ENCODE measurements around the gene CASK.

Gene CASK

DNA sequence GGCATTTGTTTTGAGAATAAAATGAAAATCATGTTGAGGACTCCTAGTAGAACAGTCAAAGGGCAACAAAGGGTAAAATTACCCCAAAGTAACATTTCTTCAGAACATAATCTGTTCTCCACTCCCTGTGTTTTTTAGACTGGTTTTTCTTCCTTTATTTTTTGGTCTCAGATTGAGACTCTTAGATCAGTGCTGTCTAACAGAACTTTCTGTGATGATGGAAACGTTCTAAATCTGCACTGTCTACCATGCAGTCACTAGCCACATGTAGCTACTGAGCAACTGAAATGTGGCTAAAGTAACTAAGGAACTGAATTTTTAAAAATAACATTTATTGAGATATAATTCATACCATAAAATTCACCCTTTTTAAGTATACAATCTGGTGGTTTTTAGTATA is 19.8 kb downstream of the CASK start:
- TF ChIP-seq, protein P1, sequence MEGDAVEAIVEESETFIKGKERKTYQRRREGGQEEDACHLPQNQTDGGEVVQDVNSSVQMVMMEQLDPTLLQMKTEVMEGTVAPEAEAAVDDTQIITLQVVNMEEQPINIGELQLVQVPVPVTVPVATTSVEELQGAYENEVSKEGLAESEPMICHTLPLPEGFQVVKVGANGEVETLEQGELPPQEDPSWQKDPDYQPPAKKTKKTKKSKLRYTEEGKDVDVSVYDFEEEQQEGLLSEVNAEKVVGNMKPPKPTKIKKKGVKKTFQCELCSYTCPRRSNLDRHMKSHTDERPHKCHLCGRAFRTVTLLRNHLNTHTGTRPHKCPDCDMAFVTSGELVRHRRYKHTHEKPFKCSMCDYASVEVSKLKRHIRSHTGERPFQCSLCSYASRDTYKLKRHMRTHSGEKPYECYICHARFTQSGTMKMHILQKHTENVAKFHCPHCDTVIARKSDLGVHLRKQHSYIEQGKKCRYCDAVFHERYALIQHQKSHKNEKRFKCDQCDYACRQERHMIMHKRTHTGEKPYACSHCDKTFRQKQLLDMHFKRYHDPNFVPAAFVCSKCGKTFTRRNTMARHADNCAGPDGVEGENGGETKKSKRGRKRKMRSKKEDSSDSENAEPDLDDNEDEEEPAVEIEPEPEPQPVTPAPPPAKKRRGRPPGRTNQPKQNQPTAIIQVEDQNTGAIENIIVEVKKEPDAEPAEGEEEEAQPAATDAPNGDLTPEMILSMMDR (IDR thresholded peaks at IDR 0.05; ENCODE audit: low read depth, low read length, poor library complexity, severe bottlenecking): no peak
- TF ChIP-seq EZH2phosphoT487 (IDR thresholded peaks at IDR 0.05; ENCODE audit: borderline replicate concordance, low read length): no peak
- Histone ChIP-seq H3K36me3 (ENCODE audit: control insufficient read depth, low read length) (no peaks in the 10 kb centered on the region; the same call in 1 of the 2 replicates), H3K9me2 (replicated peaks; ENCODE audit: control insufficient read depth, low read length) (no peaks in the 10 kb centered on the region), H3K4me2 (ENCODE audit: low read length) (no peak overlapping the region), H3K9me3 (ENCODE audit: control insufficient read depth, insufficient read depth, low read length) (no peaks in the 10 kb centered on the region), H3K27me3 (ENCODE audit: control insufficient read depth, low read length) (no peaks in the 10 kb centered on the region), H3K79me2 (ENCODE audit: control insufficient read depth, low read length) (peaks cover 25% of the 10 kb centered on the region), H3K4me1 (ENCODE audit: control insufficient read depth, low read length) (no peaks in the 10 kb centered on the region), H3K4me3 (ENCODE audit: low read length) (no peak overlapping the region), H3K27ac (ENCODE audit: low read depth, low read length) (no peak overlapping the region), H4K20me1 (ENCODE audit: control insufficient read depth, insufficient read depth, low read depth, low read length) (no peaks in the 10 kb centered on the region), H3F3A (ENCODE audit: control insufficient read depth, insufficient read depth) (no peaks in the 10 kb centered on the region)

DNA sequence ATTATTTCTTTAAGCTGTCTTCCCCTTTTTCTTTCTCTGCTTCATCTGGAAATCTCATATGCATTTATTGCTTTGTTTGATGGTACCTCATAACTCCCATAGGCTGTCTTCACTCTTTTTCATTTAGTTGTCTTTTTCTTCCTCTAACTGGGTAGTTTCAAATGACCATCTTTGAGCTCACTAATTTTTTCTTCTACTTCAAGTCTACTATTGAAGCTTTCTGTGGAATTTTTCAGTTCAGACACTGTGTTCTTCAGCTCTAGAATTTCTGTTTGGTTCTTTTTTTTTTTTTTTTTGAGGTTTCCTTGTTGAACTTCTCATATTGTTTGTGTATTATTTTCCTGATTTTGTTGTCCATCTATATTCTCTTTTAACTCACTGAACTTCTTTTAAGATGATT is 23.0 kb downstream of the CASK start:
- no peaks in the 10 kb centered on the region for H3K27me3 ChIP-seq (ENCODE audit: control insufficient read depth, low read length)
- no peak overlapping the region for H3K27ac ChIP-seq (ENCODE audit: low read depth, low read length)
- no peaks in the 10 kb centered on the region for H3K9me3 ChIP-seq (ENCODE audit: control insufficient read depth, insufficient read depth, low read length)
- H3K4me2 ChIP-seq (ENCODE audit: low read length): no peak overlapping the region
- no peak overlapping the region for H3K4me3 ChIP-seq (ENCODE audit: low read length)
- H3K79me2 ChIP-seq (ENCODE audit: control insufficient read depth, low read length): no peaks in the 10 kb centered on the region
- no peaks in the 10 kb centered on the region for H4K20me1 ChIP-seq (ENCODE audit: control insufficient read depth, insufficient read depth, low read depth, low read length)
- no peak for TF ChIP-seq EZH2phosphoT487 (IDR thresholded peaks at IDR 0.05; ENCODE audit: borderline replicate concordance, low read length)
- no peaks in the 10 kb centered on the region for H3F3A ChIP-seq (ENCODE audit: control insufficient read depth, insufficient read depth)
- H3K36me3 ChIP-seq (ENCODE audit: control insufficient read depth, low read length): no peaks in the 10 kb centered on the region; the same call in 1 of the 2 replicates
- no peaks in the 10 kb centered on the region for H3K9me2 ChIP-seq (replicated peaks; ENCODE audit: control insufficient read depth, low read length)
- no peaks in the 10 kb centered on the region for H3K4me1 ChIP-seq (ENCODE audit: control insufficient read depth, low read length)

DNA sequence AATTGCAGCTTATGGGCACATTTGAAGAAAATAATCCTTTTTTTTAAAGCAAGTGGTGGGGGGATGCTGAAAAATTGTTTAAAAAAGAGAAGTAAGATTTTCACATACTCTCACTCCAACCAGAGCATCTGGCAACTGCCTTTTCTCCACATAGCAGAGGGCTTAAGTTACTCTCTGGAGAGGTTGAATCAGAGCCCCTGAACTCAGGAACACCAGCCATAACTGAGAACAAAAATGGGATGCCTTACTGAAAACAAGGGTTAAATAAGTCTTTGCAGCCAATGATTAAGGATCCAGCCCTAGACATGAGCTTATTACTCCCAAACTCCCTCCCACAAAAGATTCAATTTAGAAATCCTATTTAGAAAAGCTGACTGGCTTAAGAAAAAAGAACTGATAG is 27.5 kb downstream of the CASK start:
- Histone ChIP-seq H3K27me3 (ENCODE audit: control insufficient read depth, low read length) (no peaks in the 10 kb centered on the region), H3F3A (ENCODE audit: control insufficient read depth, insufficient read depth) (no peaks in the 10 kb centered on the region), H3K4me1 (ENCODE audit: control insufficient read depth, low read length) (no peaks in the 10 kb centered on the region), H3K4me2 (ENCODE audit: low read length) (no peak overlapping the region), H3K4me3 (ENCODE audit: low read length) (no peak overlapping the region), H3K9me3 (ENCODE audit: control insufficient read depth, insufficient read depth, low read length) (no peaks in the 10 kb centered on the region), H3K27ac (ENCODE audit: low read depth, low read length) (no peak overlapping the region), H3K79me2 (ENCODE audit: control insufficient read depth, low read length) (peaks cover 4% of the 10 kb centered on the region; the same call in 1 of the 2 replicates), H3K36me3 (ENCODE audit: control insufficient read depth, low read length) (no peaks in the 10 kb centered on the region), H3K9me2 (replicated peaks; ENCODE audit: control insufficient read depth, low read length) (no peaks in the 10 kb centered on the region), H4K20me1 (ENCODE audit: control insufficient read depth, insufficient read depth, low read depth, low read length) (no peaks in the 10 kb centered on the region)
- TF ChIP-seq EZH2phosphoT487 (IDR thresholded peaks at IDR 0.05; ENCODE audit: borderline replicate concordance, low read length): no peak
- TF ChIP-seq, protein P1 (IDR thresholded peaks at IDR 0.05; ENCODE audit: low read depth, low read length, poor library complexity, severe bottlenecking): no peak

DNA sequence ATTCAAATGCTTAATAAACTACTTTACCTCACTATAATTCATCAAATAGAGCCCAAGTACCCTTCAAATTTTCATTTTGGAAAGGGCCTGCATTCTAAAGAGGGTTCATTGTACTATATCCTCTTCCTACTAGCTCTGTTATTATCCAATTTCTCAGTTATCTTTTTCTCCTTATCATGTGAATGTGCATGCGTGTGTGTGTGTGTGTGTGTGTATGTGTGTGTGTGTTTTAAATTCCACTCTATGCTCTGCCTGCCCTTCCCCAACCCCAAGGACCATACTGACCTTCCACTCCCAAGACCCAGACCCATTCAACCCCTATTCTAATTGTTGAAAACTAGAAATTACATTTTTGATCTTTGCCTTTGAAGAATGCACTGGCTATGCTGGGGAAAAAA is 33.3 kb downstream of the CASK start:
- H3K27me3 ChIP-seq (ENCODE audit: control insufficient read depth, low read length): no peaks in the 10 kb centered on the region
- peaks cover 8% of the 10 kb centered on the region for H3K79me2 ChIP-seq (ENCODE audit: control insufficient read depth, low read length)
- H3F3A ChIP-seq (ENCODE audit: control insufficient read depth, insufficient read depth): no peaks in the 10 kb centered on the region
- H3K9me3 ChIP-seq (ENCODE audit: control insufficient read depth, insufficient read depth, low read length): no peaks in the 10 kb centered on the region
- H3K4me1 ChIP-seq (ENCODE audit: control insufficient read depth, low read length): no peaks in the 10 kb centered on the region
- H3K36me3 ChIP-seq (ENCODE audit: control insufficient read depth, low read length): no peaks in the 10 kb centered on the region
- H3K9me2 ChIP-seq (replicated peaks; ENCODE audit: control insufficient read depth, low read length): no peaks in the 10 kb centered on the region
- no peak overlapping the region for H3K27ac ChIP-seq (ENCODE audit: low read depth, low read length)
- no peaks in the 10 kb centered on the region for H4K20me1 ChIP-seq (ENCODE audit: control insufficient read depth, insufficient read depth, low read depth, low read length)
- TF ChIP-seq, protein P1 (IDR thresholded peaks at IDR 0.05; ENCODE audit: low read depth, low read length, poor library complexity, severe bottlenecking): no peak
- TF ChIP-seq EZH2phosphoT487 (IDR thresholded peaks at IDR 0.05; ENCODE audit: borderline replicate concordance, low read length): no peak
- no peak overlapping the region for H3K4me3 ChIP-seq (ENCODE audit: low read length)
- H3K4me2 ChIP-seq (ENCODE audit: low read length): no peak overlapping the region
